ENCODE data around the gene CSN1S1.
A peak's percentile ranks its signal among the peaks of the same experiment; 100 is the strongest.

The CSN1S1 gene

DNA sequence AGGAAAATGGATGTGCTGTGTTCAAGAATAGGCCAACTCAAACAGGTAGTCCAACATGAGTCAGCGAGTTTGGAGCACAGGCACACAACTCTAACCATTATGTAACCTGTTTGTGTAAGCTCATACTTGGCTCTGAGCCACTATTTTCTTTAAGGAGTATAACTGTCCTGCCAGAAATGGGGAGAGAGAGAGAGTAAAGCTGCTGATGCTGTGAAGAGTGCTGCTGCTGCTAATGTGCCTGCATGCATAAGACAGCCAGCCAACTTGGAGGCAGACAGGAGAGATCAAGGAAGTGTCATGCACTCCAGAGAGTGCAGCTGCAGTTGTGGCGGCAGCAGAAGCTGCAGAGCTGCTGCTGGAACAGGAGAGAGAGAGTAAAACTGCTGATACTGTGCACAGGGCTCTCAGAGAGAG is 53.2 kb downstream of the CSN1S1 start:
- TF ChIP-seq, protein P1, sequence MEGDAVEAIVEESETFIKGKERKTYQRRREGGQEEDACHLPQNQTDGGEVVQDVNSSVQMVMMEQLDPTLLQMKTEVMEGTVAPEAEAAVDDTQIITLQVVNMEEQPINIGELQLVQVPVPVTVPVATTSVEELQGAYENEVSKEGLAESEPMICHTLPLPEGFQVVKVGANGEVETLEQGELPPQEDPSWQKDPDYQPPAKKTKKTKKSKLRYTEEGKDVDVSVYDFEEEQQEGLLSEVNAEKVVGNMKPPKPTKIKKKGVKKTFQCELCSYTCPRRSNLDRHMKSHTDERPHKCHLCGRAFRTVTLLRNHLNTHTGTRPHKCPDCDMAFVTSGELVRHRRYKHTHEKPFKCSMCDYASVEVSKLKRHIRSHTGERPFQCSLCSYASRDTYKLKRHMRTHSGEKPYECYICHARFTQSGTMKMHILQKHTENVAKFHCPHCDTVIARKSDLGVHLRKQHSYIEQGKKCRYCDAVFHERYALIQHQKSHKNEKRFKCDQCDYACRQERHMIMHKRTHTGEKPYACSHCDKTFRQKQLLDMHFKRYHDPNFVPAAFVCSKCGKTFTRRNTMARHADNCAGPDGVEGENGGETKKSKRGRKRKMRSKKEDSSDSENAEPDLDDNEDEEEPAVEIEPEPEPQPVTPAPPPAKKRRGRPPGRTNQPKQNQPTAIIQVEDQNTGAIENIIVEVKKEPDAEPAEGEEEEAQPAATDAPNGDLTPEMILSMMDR (IDR thresholded peaks at IDR 0.05; ENCODE audit: insufficient read depth, low read depth, low read length, missing control alignments): no peak
- no peak overlapping the region for H3K4me3 ChIP-seq (ENCODE audit: low read depth, low read length)
- DNase-seq (ENCODE audit: low read depth): peak; percentile 26

DNA sequence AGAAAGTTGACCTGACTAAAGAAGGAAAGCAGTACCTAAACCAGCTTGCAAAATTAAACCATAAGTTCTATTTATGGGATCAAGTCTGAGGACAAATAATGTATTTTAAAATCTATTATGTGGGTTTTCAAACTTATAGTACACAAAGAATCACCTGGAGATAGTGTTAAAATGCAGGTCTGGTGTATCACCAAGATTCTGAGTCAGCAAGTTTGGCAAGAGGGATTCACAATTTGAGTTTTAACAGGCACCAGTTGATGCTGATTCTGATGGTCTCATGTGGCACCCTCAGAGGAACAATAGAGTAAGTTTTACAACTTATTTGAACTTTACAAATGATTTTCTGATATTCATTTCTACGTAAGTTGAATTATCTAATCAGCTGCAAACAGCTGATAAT is 55.8 kb downstream of the CSN1S1 start:
- TF ChIP-seq, protein P1 (IDR thresholded peaks at IDR 0.05; ENCODE audit: insufficient read depth, low read depth, low read length, missing control alignments): no peak
- no peak overlapping the region for H3K4me3 ChIP-seq (ENCODE audit: low read depth, low read length)
- no peak for DNase-seq (ENCODE audit: low read depth)

DNA sequence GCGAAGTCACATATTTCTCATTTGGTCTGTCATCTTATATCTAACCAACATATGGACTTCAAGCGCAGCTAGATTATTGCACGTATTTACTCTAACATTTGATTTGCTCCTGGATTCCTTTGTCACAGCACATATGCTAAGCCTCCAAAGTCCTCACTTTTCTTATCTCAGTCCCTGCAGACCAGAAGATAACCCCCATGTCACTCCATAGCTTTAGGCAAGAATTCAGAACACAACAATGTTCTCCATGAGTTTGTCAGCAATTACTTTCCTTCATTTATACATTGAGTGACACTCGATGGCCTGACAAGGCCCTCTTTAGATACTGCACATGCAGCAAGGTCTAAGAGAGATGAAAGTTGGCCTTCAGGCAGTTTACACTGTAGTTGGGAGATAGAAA is 60.1 kb downstream of the CSN1S1 start:
- H3K4me3 ChIP-seq (ENCODE audit: low read depth, low read length): no peak overlapping the region
- DNase-seq (ENCODE audit: low read depth): no peak

DNA sequence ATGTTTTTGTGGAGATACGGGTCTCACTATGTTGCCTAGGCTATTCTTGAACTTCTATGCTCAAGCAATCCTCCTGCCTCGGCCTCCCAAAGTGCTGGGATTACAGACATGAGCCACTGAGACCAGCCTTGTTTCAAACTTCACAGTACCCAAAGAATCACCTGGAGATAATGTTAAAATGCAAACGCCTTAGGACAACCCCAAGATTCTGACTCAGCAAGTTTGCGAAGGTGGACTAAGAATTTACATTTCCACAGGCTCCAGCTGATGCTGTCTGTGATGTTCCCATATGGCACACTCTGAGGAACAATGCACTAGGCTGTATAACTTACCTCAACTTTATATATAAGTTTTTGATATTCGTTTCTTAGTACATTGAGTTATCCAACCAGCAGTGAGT is 63.9 kb downstream of the CSN1S1 start:
- no peak overlapping the region for H3K4me3 ChIP-seq (ENCODE audit: low read depth, low read length)
- TF ChIP-seq, protein P1 (IDR thresholded peaks at IDR 0.05; ENCODE audit: insufficient read depth, low read depth, low read length, missing control alignments): no peak
- DNase-seq (ENCODE audit: low read depth): no peak

More for the DNA sequence above, 60.1 kb downstream of the CSN1S1 start:
- TF ChIP-seq, protein P1 (IDR thresholded peaks at IDR 0.05; ENCODE audit: insufficient read depth, low read depth, low read length, missing control alignments): no peak

DNA sequence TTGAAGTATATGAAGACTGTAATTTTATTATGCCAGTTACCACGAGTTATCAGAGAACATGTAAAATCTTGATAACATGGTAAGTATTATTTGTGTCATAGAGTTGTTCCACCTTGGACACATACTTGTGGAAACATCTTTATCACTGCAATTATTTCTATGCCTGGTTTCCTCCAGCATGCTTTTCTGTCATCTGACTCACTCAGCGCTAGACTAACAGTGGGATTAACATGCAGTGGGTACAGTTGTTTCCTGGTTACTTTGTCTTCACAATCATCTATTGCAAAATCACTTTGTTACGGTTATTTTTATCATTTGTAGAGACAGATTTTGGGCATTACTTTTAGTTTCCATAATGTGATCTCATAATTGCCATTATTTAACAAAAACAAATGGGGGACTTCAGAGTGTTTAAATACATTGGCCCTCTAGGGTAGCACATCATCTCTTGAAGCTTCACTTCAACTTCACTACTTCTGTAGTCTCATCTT is 64.7 kb downstream of the CSN1S1 start, which contains the start of gene STATH:
STATH (plus strand) TSS at position 441 of the 491 bp plus-strand sequence. CDS start 2,472 bp downstream, outside the sequence.
- no peak within 1 kb of the TSS for H3K4me3 ChIP-seq (ENCODE audit: low read depth, low read length)
- TF ChIP-seq, protein P1 (IDR thresholded peaks at IDR 0.05; ENCODE audit: insufficient read depth, low read depth, low read length, missing control alignments): no peak
- no peak for DNase-seq (ENCODE audit: low read depth)

Data from GM12865 (cell line).